GM21367 (cell line): Measurements from ENCODE around the gene GRAMD1B.

Source experiments
- ATAC-seq: cut with Tn5 transposase; IDR thresholded peaks from one replicate; pipeline ENCODE4 v1.9.1; 2021; ENCODE audit not compliant: unreplicated experiment

Gene GRAMD1B

GRCh38 chr11:123624974-123625373 lies 194.9 kb downstream of the GRAMD1B start:
- ATAC-seq = no peak

DNA sequence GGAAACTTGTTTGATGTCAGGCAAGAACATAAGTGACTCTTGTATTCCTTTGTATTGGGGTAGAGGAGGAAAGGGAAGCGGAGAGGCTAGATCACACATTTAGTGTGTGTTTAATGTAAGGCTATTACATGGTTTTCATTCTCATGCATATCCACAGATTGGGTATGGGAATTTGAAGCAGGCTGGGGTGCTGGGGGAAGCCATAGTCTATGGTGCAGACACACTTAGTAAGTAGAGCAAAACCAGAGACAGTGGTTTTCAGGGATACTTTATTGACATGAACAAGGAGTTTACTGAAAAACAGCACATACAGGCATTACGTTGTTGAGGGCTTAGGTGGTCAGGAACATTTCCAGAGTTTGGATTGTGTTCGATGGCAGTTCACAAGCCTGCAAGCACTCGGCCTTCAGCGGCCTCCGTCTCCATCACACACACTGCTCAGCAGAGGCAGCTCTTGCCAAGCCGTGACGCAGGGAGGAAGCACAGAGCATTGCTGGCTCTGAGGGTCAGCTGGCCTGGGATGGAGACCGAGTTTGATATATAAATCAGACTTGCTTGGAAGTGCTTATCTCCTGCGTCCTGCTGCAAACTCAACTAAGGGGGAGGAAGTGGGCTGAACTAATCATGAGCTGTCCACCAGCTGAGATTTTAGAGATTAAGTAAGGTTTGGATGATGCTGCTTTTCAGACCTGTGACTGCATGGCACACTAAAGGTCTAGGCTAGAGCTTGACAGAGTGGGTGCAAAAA lies 199.0 kb downstream of the GRAMD1B start:
- ATAC-seq = no peak

DNA sequence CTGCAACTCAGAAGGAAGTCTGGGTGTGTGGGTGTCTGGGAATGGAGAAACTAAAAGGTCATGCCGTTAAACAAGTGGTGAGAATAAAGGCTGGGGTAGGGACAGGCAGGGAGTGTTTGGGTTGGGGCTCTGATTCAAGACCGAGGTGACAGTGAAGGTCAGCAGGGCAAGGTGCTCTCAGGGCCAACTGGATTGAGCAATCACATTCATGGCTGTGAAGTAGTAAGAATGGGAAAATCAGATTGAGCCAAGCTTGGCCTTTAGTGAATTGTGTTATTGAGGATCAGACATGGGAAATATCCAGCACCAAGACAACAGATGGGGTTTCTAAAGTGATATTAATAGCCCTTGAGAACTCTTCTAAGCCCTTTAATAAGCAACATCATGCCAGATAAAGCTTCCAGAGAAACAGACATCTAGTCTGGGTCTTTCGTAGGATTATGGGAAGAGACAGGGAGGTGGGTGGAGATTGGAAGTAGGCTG lies 200.1 kb downstream of the GRAMD1B start:
- no peak for ATAC-seq

DNA sequence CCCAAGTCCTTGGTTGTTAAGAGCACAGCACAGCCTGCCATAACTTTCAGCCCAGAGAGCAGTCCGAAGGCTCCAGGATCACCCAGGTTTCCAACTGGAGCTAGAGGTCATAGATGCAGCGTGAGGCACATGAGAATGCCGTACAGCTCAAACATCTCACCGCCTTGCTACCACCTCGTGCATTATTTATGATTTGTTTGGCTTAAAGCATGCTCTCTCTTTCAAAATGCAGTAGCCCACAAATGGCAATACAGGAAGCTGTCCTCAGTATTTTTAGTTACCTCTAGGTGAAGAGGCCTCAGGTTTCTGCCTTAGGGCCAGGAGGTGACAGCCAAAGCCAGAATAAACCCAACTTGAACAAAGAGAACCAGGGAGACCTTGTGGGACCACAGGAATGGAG lies 210.0 kb downstream of the GRAMD1B start:
- ATAC-seq = no peak

- ATAC-seq = peak; percentile 84
Measured at GRCh38 chr11:123640677-123641494, 210.8 kb downstream of the GRAMD1B start.

GRCh38 chr11:123641495-123641840 lies 211.4 kb downstream of the GRAMD1B start:
- ATAC-seq = no peak

GRCh38 chr11:123642435-123642834 lies 212.4 kb downstream of the GRAMD1B start:
- ATAC-seq = no peak

DNA sequence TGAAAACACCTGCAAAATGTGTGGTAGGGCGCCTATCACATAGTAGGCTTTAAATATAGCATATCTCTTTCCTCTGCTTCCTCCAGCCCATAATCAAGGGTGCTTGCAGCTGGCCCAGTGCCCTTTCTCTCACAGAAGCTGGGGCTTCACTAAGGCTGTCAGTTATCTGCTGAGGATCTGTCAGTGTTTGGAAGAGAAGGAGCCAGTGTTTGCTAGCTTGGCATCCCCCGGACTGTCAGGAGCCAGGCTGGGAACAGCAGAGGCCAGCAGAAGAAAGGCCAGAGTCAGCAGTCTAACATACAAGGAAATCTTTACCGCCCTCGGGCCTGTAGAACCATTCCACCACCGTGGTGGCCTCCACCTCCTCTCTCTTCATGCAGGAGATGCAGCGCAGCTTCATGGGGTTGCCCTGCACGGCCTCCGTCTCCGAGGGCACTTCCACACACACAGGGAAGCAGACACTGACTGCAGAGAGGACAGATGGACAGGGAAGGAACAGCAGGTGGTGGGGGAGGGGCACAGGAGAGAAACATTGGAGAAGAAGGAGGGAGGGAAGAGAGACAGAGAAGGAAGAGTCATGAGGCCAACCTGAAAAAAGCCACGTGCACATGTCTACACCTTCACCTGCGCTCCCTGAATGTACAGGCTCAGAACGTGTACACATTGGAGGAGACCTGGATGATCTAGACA lies 215.4 kb downstream of the GRAMD1B start:
- no peak for ATAC-seq

DNA sequence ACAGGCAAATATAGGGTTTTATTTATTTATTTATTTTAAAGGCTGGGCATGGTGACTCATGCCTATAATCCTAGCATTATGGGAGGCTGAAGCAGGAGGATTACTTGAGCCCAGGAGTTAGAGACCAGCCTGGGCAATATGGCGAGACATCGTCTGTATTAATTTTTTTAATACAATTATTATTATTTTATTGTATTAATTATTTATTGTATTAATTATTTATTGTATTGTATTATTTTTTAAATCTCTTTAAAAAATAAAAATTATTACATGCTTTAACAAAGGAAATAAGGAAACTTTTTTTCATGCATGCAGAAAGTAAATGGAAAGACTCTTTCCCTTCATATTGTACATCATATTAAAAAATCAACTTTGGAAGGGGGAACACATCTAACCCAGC lies 220.8 kb downstream of the GRAMD1B start:
- no peak for ATAC-seq

- no peak for ATAC-seq
Measured at GRCh38 chr11:123652599-123652998, 222.5 kb downstream of the GRAMD1B start.

GRCh38 chr11:123653483-123653826 lies 223.4 kb downstream of the GRAMD1B start:
- no peak for ATAC-seq

DNA sequence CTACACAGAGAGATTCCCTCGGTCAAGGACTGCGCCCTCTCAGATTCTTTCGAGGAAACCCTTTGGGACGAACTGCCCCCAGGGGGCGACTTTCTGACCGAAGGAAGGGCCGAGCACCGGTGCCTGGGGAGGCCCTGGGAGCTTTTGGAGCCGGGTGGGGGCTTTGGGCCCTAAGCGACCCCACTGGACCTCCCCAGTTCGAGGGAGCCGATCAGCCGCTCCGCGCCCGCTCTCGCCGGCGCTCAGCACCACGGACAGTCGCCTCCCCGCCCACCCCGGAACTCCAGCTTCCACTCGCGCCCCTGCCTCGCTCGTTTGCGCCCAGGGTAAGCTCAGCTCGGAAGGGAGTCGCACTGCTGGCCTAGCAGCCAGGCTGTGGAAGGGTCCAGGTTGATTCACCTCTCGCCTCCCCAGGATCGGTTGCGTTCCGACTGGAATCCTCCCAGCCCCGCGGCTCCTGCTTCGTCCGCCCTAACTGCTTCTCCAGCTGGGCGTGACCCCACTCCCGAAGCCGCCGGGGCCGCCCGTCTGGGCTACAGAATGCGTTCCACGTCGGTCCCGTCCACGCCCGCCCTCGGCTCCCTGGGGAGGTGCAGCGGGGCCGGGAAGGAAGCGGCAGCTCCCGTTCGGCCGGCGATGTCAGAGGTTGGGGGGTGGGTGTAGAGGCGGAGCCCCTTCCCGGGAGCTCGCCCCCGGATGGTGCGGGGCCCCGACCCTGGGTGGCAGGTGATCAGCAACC lies 223.9 kb downstream of the GRAMD1B start:
- no peak for ATAC-seq

GRCh38 chr11:123654566-123655081 lies 224.6 kb downstream of the GRAMD1B start, which contains the start of gene SCN3B:
SCN3B (minus strand) TSS chr11:123654624; CDS start chr11:123653801, 823 bp downstream.
- no peak for ATAC-seq

DNA sequence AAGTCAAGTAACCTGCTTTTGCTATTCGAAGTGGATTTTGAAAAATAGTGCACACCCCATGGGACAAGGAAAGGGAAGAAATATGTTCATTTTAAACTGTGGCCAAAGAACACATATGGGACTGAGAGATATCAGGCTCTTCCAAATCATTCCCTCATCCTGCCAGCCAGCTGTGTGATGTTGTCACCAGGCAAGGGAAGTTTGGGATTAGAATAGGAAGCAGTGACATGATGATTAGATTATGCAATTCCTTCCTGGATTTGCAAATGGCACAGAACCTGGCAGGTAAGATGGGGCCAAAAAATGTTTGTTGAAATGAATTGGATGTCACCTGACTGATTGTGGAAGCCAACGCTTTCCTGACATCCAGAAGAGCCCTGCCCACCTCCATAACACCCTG lies 229.2 kb downstream of the GRAMD1B start:
- ATAC-seq = no peak

DNA sequence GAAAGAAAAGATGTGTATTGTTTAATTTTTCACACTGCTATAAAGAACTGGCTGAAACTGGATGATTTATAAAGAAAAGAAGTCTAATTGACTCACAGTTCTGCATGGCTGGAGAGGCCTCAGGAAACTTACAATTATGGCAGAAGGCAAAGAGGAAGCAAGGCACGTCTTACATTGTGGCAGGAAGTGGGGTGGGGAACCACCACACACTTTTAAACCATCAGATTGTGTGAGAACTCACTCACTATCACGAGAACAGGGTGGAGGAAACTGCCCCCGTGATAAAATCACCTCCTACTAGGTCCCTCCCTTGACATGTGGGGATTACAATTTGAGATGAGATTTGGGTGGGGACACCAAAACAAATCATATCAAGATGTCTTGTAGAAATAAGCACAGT lies 229.9 kb downstream of the GRAMD1B start:
- ATAC-seq = peak; percentile 68

DNA sequence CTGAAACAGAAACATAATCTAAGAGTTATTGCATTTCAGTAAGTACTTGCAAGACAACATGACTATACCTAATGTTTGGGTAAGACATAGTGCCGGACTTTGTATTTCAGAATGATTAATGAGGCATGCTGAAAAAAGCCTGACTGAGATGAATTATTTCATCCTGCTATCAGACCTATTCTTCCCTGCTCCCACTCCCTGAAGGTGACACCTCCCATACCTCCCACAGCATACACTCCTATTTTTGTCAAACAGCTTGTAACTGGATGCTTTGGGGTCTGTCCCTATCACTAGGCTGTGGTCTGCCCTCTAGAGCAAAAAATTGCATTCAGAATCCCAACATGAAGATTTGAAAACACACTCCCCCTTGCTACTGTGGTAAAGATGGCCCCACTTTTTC lies 235.2 kb downstream of the GRAMD1B start:
- no peak for ATAC-seq

DNA sequence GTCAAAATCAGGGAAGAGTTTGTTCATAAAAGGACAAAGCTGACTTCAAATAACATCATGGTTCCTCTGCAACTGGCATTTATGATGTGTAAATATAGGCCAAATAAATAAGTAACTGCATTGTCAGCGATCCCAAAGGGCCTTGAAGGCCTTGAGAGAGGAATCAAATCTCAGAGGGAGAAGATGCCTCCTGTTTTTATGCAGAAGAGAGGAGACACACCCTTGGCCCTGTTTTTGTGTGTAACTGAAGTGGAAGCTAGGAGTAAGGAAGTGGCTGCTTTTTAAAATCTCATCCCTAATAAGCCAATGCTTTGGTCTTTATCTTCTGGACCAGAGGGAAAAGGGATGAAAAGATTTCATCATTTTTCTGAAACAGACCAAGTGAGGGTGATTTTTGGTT lies 240.0 kb downstream of the GRAMD1B start:
- no peak for ATAC-seq

- ATAC-seq = no peak
Measured at GRCh38 chr11:123671534-123671933, 241.5 kb downstream of the GRAMD1B start.

DNA sequence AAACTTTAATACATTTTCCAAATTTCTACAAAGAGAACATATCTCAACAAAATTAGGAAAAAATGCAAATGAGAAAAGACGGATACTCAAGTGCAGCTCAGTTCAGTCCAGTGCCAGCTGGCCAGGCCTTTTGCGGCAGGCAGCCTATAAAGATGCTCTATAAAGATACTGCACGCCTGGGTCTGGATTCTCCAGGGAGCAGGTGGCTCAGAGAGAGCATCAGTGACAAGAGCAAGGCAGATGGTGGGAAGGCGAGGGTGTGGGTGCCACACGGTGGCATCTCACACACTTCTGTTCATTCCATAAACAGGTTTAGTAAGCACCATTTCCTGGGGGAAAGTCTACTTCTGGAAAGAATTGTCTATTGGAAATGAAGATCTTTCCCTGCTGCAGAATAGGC lies 242.5 kb downstream of the GRAMD1B start:
- no peak for ATAC-seq

DNA sequence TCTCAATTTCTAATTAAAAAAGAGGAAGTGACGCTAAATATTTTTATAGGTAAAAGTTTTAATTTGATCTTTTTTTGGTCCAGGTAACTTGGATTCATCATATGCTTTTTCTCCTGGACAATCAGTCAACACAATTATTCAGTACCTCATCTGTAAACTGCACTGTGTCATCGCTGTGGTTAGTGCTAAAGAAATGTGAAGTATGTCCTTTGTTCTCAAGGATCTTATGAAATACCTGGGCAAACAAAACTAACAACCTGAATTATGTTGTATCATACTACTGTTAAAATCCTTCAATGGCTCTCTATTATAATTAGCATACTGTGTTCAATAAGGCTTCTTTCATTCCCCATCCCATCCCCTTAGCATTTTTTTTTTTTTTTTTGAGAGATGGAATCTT lies 244.2 kb downstream of the GRAMD1B start:
- ATAC-seq = no peak
